ENCODE measurements around the gene TANC1. TPM values are rescaled to one million over a fixed set of nuclear protein-coding genes. Genes with fewer than 3 reads are reported as not detected.

The TANC1 gene
- polyA plus RNA-seq, 1 donor from 2014 or later, result 0.37 TPM

GRCh38 chr2:159053161-159054031, 85.0 kb downstream of the TANC1 start:
- Histone ChIP-seq H3K9ac (ENCODE audit: low read length) (no peak overlapping the region), H4K20me1 (ENCODE audit: insufficient read depth) (no peaks in the 10 kb centered on the region), H3K4me2 (ENCODE audit: low read length) (no peak overlapping the region), H3K9me3 (ENCODE audit: low read length) (no peaks in the 10 kb centered on the region), H3K27ac (ENCODE audit: low read length) (no peak overlapping the region), H3K27me3 (ENCODE audit: insufficient read depth, low read depth, low read length) (no peaks in the 10 kb centered on the region), H3K4me3 (ENCODE audit: low read length) (no peak overlapping the region), H2AFZ (ENCODE audit: low read depth, low read length) (no peak overlapping the region), H3F3A (ENCODE audit: insufficient read depth, low read length, poor library complexity, severe bottlenecking) (no peaks in the 10 kb centered on the region), H3K9me2 (ENCODE audit: insufficient read depth, low read length) (no peaks in the 10 kb centered on the region), H3K79me2 (replicated peaks; ENCODE audit: insufficient read depth, low read length) (no peaks in the 10 kb centered on the region), H3K36me3 (ENCODE audit: insufficient read depth, low read length) (no peaks in the 10 kb centered on the region)
- TF ChIP-seq POLR2AphosphoS5 (IDR thresholded peaks at IDR 0.05) (no peak), CTCF (IDR thresholded peaks at IDR 0.05; ENCODE audit: poor library complexity, severe bottlenecking) (no peak), EZH2 (IDR thresholded peaks at IDR 0.05; ENCODE audit: borderline replicate concordance, insufficient read depth, low read length, poor library complexity, severe bottlenecking) (no peak), MXI1 (conservative IDR thresholded peaks at IDR 0.05; ENCODE audit: poor library complexity, severe bottlenecking) (no peak), SMC3 (conservative IDR thresholded peaks at IDR 0.05; ENCODE audit: poor library complexity) (no peak)
- TF ChIP-seq, protein P1, sequence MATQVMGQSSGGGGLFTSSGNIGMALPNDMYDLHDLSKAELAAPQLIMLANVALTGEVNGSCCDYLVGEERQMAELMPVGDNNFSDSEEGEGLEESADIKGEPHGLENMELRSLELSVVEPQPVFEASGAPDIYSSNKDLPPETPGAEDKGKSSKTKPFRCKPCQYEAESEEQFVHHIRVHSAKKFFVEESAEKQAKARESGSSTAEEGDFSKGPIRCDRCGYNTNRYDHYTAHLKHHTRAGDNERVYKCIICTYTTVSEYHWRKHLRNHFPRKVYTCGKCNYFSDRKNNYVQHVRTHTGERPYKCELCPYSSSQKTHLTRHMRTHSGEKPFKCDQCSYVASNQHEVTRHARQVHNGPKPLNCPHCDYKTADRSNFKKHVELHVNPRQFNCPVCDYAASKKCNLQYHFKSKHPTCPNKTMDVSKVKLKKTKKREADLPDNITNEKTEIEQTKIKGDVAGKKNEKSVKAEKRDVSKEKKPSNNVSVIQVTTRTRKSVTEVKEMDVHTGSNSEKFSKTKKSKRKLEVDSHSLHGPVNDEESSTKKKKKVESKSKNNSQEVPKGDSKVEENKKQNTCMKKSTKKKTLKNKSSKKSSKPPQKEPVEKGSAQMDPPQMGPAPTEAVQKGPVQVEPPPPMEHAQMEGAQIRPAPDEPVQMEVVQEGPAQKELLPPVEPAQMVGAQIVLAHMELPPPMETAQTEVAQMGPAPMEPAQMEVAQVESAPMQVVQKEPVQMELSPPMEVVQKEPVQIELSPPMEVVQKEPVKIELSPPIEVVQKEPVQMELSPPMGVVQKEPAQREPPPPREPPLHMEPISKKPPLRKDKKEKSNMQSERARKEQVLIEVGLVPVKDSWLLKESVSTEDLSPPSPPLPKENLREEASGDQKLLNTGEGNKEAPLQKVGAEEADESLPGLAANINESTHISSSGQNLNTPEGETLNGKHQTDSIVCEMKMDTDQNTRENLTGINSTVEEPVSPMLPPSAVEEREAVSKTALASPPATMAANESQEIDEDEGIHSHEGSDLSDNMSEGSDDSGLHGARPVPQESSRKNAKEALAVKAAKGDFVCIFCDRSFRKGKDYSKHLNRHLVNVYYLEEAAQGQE (IDR thresholded peaks at IDR 0.05; ENCODE audit: borderline replicate concordance), result no peak

DNA sequence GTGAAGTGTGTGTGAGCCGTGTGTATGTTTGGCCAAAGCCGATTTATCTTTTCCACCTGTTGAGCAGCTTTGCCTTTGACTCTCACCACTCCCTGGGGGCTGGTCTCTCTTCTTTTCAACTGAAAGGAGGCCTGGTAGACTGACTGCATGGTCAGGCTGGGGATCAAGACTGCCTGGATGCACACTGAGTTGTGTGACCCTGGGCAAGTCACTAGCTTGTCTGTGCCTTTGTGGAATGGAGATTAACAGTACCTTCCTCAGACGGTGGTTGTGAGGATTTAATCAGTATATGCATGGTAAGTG, 85.5 kb downstream of the TANC1 start:
- H3K4me2 ChIP-seq (ENCODE audit: low read length), result no peak overlapping the region
- H3K9me3 ChIP-seq (ENCODE audit: low read length), result no peaks in the 10 kb centered on the region
- H3K27me3 ChIP-seq (ENCODE audit: insufficient read depth, low read depth, low read length), result no peaks in the 10 kb centered on the region
- no peaks in the 10 kb centered on the region for H3K36me3 ChIP-seq (ENCODE audit: insufficient read depth, low read length)
- H2AFZ ChIP-seq (ENCODE audit: low read depth, low read length), result no peak overlapping the region
- H3K4me3 ChIP-seq (ENCODE audit: low read length), result no peak overlapping the region
- H3K9ac ChIP-seq (ENCODE audit: low read length), result no peak overlapping the region
- no peaks in the 10 kb centered on the region for H4K20me1 ChIP-seq (ENCODE audit: insufficient read depth)
- no peak for TF ChIP-seq CTCF (IDR thresholded peaks at IDR 0.05; ENCODE audit: poor library complexity, severe bottlenecking)
- no peak for TF ChIP-seq MXI1 (conservative IDR thresholded peaks at IDR 0.05; ENCODE audit: poor library complexity, severe bottlenecking)
- TF ChIP-seq EZH2 (IDR thresholded peaks at IDR 0.05; ENCODE audit: borderline replicate concordance, insufficient read depth, low read length, poor library complexity, severe bottlenecking), result no peak
- TF ChIP-seq SMC3 (conservative IDR thresholded peaks at IDR 0.05; ENCODE audit: poor library complexity), result no peak
- no peak for TF ChIP-seq RAD21 (conservative IDR thresholded peaks at IDR 0.05)
- TF ChIP-seq EP300 (conservative IDR thresholded peaks at IDR 0.05; ENCODE audit: poor library complexity, severe bottlenecking), result no peak
- no peaks in the 10 kb centered on the region for H3K9me2 ChIP-seq (ENCODE audit: insufficient read depth, low read length)
- H3K79me2 ChIP-seq (replicated peaks; ENCODE audit: insufficient read depth, low read length), result no peaks in the 10 kb centered on the region
- no peaks in the 10 kb centered on the region for H3F3A ChIP-seq (ENCODE audit: insufficient read depth, low read length, poor library complexity, severe bottlenecking)
- H3K27ac ChIP-seq (ENCODE audit: low read length), result no peak overlapping the region

Data from neural cell (in vitro differentiated cells).